Mononuclear cell (primary cell): ENCODE data around the gene TAS1R3. TPM values are rescaled to one million over a fixed set of nuclear protein-coding genes. Genes with fewer than 3 reads are reported as not detected.

Source experiments
- H3K27me3 ChIP-seq: 2 replicates; pipeline ENCODE4 v1.6.0; 2011; ENCODE audit warnings: low read length, control low read depth; ENCODE audit not compliant: insufficient read depth
- H3K4me1 ChIP-seq: 2 replicates; pipeline ENCODE4 v1.5.1; 2011; ENCODE audit warnings: mild to moderate bottlenecking, low read length, control low read depth; ENCODE audit not compliant: insufficient read depth
- H3K4me3 ChIP-seq: 2 replicates; pipeline ENCODE4 v1.5.1; 2011; ENCODE audit warnings: mild to moderate bottlenecking, low read length, moderate library complexity
- H3K9me3 ChIP-seq: 2 replicates; pipeline ENCODE4 v1.5.1; 2011; ENCODE audit warnings: low read depth, mild to moderate bottlenecking, control low read depth, low read length
- total RNA-seq: library from RNA; depleted of rRNA; stranded (reverse); fragments of >200 nt; gene quantifications from one replicate; pipeline ENCODE4 v1.2.3, GENCODE V29; 2012

TAS1R3 gene
- total RNA-seq, 1 donor = 0.94 TPM

DNA sequence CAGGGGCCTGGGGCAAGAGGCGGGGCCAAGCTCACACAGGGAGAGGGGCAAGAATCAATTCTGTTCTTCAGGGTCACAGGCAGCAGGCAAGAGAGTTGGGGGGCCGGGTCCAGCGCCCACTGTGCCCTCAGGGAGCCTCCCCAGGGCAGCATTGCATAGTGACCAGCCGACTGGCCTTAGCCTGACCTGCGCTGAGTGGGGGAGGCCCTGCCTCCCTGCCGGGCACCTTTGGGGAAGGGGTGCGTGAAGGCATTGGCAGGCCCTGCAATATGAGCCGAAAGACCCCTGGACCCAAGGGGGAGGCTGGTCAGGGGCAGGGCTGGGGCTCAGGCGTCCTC lies 38.7 kb upstream of the TAS1R3 start:
- Histone ChIP-seq H3K27me3 (no peaks in the 10 kb centered on the region), H3K9me3 (no peaks in the 10 kb centered on the region), H3K4me3 (no peak overlapping the region), H3K4me1 (no peaks in the 10 kb centered on the region)

DNA sequence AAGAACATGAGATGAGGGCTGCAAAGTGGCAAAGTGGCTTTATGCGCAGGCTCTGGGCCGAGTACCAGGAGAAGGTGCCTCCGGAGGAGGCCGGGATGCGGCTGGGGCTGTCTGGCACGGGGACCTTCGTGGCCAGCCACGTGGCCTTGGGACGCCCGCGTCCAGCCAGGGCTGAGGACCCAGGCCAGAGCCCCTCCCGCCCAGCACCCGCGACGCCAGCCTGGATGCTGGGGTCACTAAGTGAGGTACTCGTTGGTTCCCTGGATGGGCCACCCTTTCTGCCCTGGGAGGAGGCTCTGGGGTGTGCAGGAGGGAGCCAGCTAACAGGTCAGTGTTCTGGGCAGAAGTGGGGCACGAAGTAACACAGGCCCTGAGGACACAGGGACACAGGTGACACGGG lies 38.2 kb upstream of the TAS1R3 start:
- Histone ChIP-seq H3K4me3 (no peak overlapping the region), H3K4me1 (no peaks in the 10 kb centered on the region), H3K9me3 (no peaks in the 10 kb centered on the region), H3K27me3 (no peaks in the 10 kb centered on the region)

DNA sequence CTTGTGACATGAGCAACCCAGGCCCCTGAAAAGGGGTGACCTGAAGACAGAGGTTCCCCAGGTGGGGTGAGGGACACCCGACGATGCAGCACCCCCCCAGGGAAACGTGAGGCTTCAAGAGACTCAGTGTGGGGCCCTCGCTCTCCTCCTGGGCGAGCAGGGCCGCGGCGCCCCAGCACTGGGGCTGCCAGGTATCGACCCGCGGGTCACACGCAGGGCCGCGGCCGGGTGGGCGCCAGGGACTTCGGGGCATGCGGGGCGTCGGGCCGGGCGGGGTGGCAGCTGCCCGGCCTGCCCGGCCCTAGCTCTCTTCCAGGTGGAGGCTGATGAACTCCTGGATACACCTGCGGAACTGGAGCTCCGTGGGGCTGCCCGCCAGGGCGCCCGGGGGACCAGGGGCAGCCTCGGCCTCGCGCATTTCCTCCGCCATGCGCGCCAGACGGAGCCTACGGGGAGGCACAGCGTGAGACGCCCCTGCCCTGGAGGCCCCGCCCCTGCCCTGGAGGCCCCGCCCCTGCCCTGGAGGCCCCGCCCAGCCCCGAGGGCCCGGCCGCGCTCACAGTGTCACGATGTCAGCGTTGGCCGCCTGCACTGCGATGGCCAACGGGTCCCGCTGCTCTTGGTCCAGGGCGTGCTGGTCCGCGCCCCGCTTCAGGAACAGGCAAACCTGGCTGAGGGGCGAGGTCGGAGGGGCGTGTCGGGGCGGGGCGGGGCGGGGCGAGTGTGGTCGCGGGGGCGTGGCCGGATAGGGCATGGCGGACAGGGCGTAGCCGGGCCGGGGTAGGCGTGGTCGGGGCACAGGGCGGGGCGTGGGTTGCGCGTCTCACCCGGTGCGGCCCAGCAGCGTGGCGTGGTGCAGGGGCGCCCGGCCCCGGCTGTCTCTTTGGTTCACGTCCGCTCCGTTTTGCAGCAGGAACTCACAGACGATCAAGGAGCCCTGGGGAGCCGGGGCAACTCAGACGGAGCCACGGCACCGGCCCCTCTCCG lies 37.5 kb upstream of the TAS1R3 start:
- Histone ChIP-seq H3K4me1 (no peaks in the 10 kb centered on the region), H3K9me3 (no peaks in the 10 kb centered on the region), H3K4me3 (no peak overlapping the region), H3K27me3 (no peaks in the 10 kb centered on the region)

DNA sequence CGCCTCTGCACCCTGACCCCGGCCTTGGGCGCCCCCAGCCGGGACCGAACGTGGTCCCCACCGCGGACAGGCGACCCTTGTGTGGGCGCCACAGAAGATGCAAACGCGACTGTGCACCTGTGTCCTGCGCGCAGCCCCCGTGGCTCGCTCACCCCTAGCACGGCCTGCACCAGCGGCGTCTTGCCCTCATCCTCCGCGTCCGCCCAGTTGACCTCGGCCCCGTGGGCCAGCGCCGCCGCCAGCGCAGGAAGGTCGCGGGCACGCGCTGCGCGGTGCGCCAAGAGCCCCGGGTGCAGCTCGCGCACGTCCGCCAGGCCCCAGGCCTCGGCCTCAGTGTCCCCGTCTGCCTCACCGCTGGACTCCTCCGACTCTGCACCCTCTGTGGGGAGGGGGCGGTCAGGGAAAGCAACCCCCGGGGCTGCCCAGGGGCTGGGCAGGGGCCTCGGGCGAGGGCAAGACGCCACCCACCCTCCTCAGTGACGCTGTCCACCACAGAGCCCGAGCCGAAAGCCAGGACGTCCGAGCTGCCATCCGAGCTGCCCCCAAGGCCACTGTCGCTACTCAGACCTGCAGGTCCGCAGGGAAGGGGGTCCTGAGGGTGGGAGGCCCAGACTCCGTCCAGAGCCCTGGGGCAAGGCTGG lies 36.7 kb upstream of the TAS1R3 start:
- Histone ChIP-seq H3K4me3 (no peak overlapping the region), H3K9me3 (no peaks in the 10 kb centered on the region), H3K4me1 (no peaks in the 10 kb centered on the region), H3K27me3 (no peaks in the 10 kb centered on the region)

DNA sequence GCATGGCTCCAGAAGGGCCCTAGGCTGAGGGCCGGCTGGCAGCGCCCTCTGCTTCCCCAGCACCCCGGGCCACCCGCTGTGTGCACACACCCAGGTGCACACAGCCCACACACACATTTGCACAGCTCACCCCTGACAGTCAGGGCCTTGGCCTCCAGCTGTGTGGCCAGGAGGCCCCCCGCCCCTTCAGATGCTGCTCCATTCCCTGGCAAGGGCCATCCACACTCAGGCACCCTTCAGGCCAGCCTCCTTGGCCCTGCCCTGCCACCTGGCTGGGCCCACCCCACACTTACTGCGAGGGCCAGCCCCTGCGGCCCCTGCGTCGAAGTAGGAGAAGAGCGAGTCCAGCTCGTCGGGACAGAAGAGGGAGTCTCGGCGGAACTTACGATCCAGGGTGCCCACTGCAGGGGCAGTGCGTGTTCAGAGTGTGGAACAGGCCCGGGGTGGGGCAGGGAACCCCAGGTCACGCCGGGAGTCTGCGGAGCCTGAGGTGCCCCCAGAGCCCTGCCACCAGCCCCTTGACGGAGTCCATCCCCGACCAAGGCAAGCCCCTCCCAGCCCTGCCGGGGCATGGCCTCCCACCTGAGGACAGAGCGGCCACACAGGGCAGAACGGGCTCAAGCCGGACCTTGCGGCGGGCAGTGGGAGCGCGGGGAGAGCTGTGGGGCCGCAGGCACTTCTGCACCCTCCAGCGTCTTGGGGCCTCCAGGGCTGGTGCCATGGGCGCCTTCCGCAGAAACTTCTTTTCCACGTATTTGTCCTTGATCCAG lies 35.7 kb upstream of the TAS1R3 start:
- H3K9me3 ChIP-seq = no peaks in the 10 kb centered on the region
- H3K4me1 ChIP-seq = no peaks in the 10 kb centered on the region
- no peak overlapping the region for H3K4me3 ChIP-seq
- no peaks in the 10 kb centered on the region for H3K27me3 ChIP-seq

DNA sequence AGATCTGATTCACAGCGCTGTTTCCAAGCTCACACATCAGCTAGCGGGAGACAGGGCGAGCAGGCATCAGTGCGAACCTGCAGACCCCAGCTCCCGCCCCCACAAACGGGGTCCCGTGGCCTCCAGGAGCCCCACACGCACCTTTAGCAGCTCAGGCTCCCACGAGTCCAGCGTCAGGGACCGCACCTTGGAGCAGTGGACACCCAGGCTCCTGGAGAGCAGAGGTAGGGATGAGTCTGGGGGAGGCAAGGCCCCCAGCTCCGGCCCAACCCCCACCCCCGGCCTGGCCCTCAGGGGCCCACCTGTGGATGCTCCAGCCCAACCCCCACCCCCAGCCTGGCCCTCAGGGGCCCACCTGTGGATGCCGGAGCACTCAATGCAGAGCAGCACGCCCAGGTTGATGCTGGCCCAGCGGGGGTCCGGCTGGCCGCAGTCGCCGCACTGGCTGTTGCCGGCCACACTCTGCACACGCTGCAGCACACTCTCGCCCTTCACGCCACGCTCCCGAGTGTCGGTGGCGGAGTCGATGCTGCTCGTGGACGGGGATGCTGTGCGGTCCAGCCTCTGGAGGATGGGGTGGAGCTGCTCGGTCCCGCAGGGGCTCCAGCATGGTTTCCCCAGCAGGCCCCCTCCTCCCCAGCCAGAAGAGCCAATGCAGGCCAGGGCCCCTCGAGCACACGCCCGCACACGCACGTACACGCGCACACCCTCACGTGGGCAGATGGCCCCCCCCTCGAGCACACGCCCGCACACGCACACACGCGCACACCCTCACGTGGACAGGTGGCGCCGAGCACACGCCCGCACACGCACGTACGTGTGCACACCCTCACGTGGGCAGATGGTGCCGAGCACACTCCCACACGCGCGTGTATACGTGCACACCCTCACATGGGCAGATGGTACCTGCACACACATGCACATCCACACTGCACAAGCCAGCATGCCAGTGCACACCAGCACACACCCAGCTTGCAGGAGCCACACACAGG lies 34.7 kb upstream of the TAS1R3 start:
- Histone ChIP-seq H3K27me3 (no peaks in the 10 kb centered on the region), H3K4me3 (no peak overlapping the region), H3K4me1 (no peaks in the 10 kb centered on the region), H3K9me3 (no peaks in the 10 kb centered on the region)

DNA sequence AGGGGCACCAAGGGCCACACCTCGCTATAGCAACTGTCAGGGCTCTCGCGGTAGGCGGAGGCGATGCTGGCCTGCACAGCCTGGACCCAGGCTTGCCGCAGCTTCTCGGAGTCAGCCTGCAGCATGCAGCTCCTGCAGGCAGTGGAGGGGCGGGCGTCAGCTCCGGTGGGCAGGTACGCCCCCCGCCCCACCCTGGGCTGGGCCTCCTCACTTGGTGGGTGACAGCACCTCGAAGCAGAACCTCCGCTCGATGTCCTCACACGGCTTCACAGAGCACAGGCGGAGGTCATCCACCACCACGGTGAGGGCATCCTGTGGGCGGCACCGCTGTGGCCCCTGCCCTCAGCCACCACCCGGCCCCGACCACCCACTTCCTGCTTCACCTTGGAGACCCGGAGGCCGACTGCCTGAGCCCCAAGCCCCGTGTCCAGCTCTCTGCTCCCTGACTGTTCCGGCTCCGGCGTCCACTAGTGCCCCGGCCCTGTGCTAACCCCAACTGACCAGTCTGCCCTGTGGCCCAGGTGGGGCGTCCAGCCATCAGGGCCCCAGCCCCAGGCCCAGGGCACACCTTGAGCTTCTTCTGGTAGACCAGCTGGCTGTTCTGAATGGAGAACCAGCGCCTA lies 33.2 kb upstream of the TAS1R3 start:
- no peak overlapping the region for H3K4me3 ChIP-seq
- no peaks in the 10 kb centered on the region for H3K4me1 ChIP-seq

DNA sequence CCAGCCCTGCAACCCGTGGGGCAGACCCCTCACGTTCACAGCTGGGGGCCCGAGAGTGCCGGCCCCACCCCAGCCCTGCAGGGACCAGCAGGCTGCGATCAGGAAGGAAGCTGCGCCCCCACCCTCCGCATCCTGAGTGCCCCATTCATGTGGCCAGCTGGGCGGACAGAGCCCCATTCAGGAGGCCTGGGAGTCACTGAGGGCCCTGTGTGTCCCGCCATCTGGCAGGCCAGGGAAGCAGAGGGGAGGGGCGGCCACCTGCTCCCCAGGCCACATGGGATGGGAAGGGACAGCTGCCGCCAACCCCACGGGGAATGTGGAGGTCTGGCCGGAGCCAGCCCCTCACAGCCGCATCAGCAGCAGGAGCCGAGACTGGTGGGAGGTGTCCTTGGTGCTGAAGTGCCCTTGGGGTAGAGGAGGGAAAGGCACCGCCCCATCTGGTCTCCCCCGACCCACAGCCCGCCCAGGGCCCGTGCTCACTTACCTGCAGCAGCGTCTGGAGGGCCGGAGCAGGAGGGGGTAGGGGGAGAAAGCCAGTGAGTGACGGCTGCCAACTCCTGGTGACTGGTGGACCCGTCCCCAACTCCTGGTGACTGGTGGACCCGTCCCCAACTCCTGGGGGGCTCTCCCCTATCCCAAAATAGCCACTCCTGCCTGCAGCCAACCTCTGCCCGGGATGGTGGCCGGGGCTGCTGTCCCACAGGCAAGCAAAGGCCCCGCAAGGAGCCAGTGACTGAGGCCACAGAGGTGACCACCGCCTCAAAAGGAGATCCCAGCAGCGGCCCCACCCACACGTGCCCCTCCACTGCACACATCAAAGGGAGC lies 32.0 kb upstream of the TAS1R3 start:
- H3K4me3 ChIP-seq = no peak overlapping the region
- peaks cover under 1% of the 10 kb centered on the region for H3K4me1 ChIP-seq
- no peaks in the 10 kb centered on the region for H3K9me3 ChIP-seq
- no peaks in the 10 kb centered on the region for H3K27me3 ChIP-seq

More for the DNA sequence above, 33.2 kb upstream of the TAS1R3 start:
- no peaks in the 10 kb centered on the region for H3K27me3 ChIP-seq
- no peaks in the 10 kb centered on the region for H3K9me3 ChIP-seq

DNA sequence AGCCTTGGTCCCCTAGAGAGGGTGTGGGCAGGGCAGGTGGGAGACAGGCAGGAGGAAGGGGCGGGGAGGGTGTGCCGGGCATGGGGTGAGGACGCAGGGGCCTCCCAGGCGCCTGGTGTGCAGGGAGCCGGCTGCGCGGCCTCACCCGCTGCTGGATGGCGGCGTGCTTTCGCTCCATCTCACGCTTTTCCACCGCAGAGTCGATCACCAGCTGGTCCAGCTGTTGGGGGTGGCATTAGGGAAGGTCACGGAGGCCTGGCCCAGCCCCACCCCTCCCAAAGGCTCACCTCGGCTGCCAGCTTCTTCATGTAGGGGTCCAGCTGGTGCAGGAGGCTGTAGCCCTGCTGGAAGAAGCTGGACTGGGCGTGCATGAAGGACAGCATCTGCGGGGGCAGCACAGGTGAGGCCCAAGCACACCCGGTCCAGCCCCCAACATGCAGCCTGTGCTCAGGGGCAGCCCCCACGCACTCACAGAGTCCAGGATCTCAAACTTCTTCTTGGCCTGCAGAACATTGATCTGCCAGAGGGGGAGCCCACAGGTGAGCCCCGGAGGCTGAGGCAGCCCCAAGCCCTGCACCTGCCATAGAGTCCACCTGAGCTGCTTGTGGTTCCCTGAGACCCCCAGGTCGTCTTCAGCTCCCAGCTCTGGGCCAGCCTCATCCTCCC lies 31.3 kb upstream of the TAS1R3 start:
- peaks cover 8% of the 10 kb centered on the region for H3K4me1 ChIP-seq
- H3K4me3 ChIP-seq = no peak overlapping the region
- H3K27me3 ChIP-seq = no peaks in the 10 kb centered on the region
- H3K9me3 ChIP-seq = no peaks in the 10 kb centered on the region

DNA sequence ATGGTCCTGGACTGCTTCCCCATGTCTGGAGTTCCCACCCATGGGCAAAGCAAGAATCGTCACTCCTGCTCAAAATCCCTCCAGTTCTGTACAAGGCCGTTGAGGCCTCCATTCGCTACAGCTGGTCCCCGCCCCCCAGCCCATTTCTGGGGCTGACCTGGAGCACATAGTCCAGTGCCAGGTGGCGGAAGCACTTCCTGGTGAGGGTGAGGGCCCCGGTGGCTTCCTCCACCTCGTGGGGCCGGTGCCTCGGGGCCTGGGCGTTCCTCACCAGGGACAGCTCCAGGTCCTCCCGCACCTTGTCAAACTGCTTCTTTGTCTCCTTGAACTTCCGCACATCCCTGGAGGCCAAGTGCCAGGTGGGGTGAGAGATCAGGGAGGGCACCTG lies 30.7 kb upstream of the TAS1R3 start:
- H3K4me1 ChIP-seq = peaks cover 13% of the 10 kb centered on the region
- no peaks in the 10 kb centered on the region for H3K27me3 ChIP-seq

DNA sequence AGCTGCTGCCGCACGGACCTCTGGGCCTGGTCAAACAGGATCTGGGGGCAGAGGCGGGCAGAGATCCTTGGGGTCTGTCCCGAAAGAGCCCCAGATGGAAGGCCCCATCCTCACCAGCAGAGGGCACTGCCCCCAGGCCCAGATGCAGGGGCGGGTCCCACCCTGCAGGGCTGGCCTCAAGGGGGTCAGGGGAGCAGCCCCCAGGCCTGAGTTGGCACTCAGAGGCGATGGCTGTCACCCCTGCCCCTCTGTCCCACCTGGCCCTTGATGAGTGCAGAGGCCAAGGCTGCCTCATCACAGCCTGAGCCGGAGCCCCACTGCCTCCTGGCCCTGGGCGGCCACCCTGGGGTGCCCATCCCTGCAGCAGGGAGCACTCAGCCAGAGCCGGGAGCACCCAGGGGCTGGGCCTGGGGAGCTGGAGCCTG lies 29.1 kb upstream of the TAS1R3 start:
- H3K4me3 ChIP-seq = no peak overlapping the region
- no peaks in the 10 kb centered on the region for H3K9me3 ChIP-seq
- H3K4me1 ChIP-seq = peaks cover 30% of the 10 kb centered on the region
- H3K27me3 ChIP-seq = no peaks in the 10 kb centered on the region

More for the DNA sequence above, 30.7 kb upstream of the TAS1R3 start:
- Histone ChIP-seq H3K9me3 (no peaks in the 10 kb centered on the region), H3K4me3 (no peak overlapping the region)

DNA sequence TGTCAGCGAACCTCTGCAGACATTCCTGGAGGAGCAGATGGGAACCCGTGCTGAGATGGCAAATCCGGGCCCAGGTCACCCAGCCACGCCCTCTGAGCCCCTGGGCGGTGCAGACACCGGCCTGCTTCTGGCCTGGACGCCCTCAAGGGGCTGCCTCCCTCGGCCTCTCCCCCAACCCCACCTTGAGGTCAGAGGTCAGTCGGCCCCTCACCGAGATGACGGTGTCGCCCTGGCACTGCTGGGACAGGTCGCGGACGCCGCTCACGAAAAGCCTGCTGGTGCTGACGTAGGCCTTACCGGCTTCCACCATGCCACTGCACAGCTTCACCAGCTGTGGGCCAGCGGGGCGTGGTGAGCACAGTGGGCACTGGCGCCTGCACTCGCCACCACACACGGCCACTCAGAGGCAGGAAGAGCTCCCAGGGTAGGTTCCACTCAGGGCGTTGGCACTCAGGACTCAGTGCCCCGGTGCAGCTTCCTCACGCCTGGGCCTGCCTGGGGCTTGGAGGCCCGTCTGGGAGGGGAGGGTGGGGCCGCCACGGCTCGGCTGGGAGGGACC lies 28.1 kb upstream of the TAS1R3 start:
- Histone ChIP-seq H3K4me3 (no peak overlapping the region), H3K27me3 (no peaks in the 10 kb centered on the region)

DNA sequence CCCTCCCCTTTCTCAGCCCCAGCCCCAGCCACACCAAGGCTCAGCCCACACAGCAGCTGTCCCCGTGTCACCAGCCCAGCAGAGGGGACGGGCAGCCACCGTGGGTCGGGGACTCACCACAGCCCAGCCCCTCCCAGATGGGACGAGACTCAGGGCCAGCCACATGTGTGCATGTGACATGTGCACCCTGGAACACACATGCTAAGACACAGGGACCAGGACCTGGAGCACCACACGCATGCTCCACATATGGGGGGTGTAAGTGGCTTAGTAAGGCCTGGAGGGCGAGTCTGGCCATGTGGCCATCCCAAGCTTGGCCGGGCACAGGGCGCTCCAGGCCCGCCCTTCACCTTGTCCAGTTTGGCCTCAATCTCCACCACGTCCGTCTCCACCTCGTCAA lies 27.3 kb upstream of the TAS1R3 start:
- Histone ChIP-seq H3K27me3 (no peaks in the 10 kb centered on the region), H3K9me3 (no peaks in the 10 kb centered on the region), H3K4me1 (peaks cover 33% of the 10 kb centered on the region), H3K4me3 (no peak overlapping the region)

More for the DNA sequence above, 28.1 kb upstream of the TAS1R3 start:
- no peaks in the 10 kb centered on the region for H3K9me3 ChIP-seq
- peaks cover 33% of the 10 kb centered on the region for H3K4me1 ChIP-seq
